ENCODE measurements around the gene PTPN1.

- TF ChIP-seq EZH2 (IDR thresholded peaks at IDR 0.05; ENCODE audit: low read length) (no peak), CTCF (optimal IDR thresholded peaks at IDR 0.05 in 1 of 3, IDR thresholded peaks at IDR 0.05 in 1 of 3, conservative IDR thresholded peaks at IDR 0.05 in 1 of 3; ENCODE audit: extremely low read depth in 1 of 3, insufficient read depth in 2 of 3, low read length in 3 of 3) (no peak)
These were observed 69.3 kb downstream of the PTPN1 start for GRCh38 chr20:50579511-50579910.

Data from keratinocyte (primary cell).